Natural killer cell (primary cell): ENCODE results near the gene LZTS2. TPM values are rescaled to one million over a fixed set of nuclear protein-coding genes. Genes with fewer than 3 reads are reported as not detected.

Source experiments
- ATAC-seq, 3 donors: fragments of 150-1000 bp in 2 of 3; fragments of 200-7000 bp in 1 of 3; cut with Tn5 transposase; 1 replicate in 1 of 3; 2 replicates in 2 of 3; pipeline ENCODE4 v1.10.0; 2021; ENCODE audit warnings: mild to moderate bottlenecking in 2 of 3, moderate library complexity in 2 of 3
- DNase-seq, 2 donors: peaks; one replicate each; pipeline versions ENCODE4 v3.0.0 to v3.0.0-alpha.2; 2013 to 2021; ENCODE audit warnings: mixed read lengths in 1 of 2
- H3K27ac ChIP-seq: one replicate; pipeline ENCODE4 v1.5.1; 2013; ENCODE audit warnings: mild to moderate bottlenecking, low read length
- H3K27me3 ChIP-seq: one replicate; pipeline ENCODE4 v1.6.1; 2013; ENCODE audit warnings: low read length; ENCODE audit not compliant: control insufficient read depth, insufficient read depth
- H3K36me3 ChIP-seq: one replicate; pipeline ENCODE4 v1.6.1; 2013; ENCODE audit warnings: low read length; ENCODE audit not compliant: control insufficient read depth, insufficient read depth
- H3K4me1 ChIP-seq: one replicate; pipeline ENCODE4 v1.6.1; 2013; ENCODE audit warnings: low read length; ENCODE audit not compliant: control insufficient read depth, insufficient read depth
- H3K4me3 ChIP-seq: one replicate; pipeline ENCODE4 v1.5.1; 2013; ENCODE audit warnings: low read length
- H3K9me3 ChIP-seq: one replicate; pipeline ENCODE4 v1.6.1; 2013; ENCODE audit warnings: low read length; ENCODE audit not compliant: control insufficient read depth, insufficient read depth
- H3K27ac Mint-ChIP-seq, 2 donors: one replicate each; pipeline ENCODE4 v1.8.0; 2022; ENCODE audit warnings: mild to moderate bottlenecking in 2 of 2, mixed read lengths in 2 of 2, moderate library complexity in 1 of 2
- H3K27me3 Mint-ChIP-seq, 2 donors: one replicate each; pipeline ENCODE4 v1.8.0; 2022; ENCODE audit warnings: low read depth in 2 of 2, mixed read lengths in 2 of 2
- H3K36me3 Mint-ChIP-seq: one replicate; pipeline ENCODE4 v1.8.0; 2022; ENCODE audit warnings: mixed read lengths
- H3K4me1 Mint-ChIP-seq, 2 donors: one replicate each; pipeline ENCODE4 v1.8.0; 2022; ENCODE audit warnings: mixed read lengths in 2 of 2
- H3K4me3 Mint-ChIP-seq: one replicate; pipeline ENCODE4 v1.8.0; 2022; ENCODE audit warnings: mild to moderate bottlenecking, moderate library complexity, mixed read lengths
- H3K9me3 Mint-ChIP-seq, 2 donors: one replicate each; pipeline ENCODE4 v1.8.0; 2022; ENCODE audit warnings: mixed read lengths in 2 of 2
- WGBS: methylation state at CpG from one replicate; pipeline ENCODE4 v1.1.7; 2013; ENCODE audit warnings: missing lambda C conversion rate; ENCODE audit not compliant: insufficient coverage; 5-methylcytosine and 5-hydroxymethylcytosine counted together
- intact Hi-C: fragments of 100-400 bp; cut with micrococcal nuclease; formaldehyde crosslinking; loops from one replicate; pipeline ENCODE4 v1.14.2; 2022
- total RNA-seq, 4 donors: library from RNA; stranded (reverse); fragments of 120-200 nt in 1 of 4; gene quantifications; one replicate each; pipeline versions ENCODE4 v1.2.3 to v1.2.4, GENCODE V29; 2013 to 2022
- TF ChIP-seq, protein P1 (sequence below): fragments of 200-600 bp; IDR thresholded peaks from one replicate; pipeline ENCODE4 v1.8.0; 2022; ENCODE audit warnings: antibody characterized with exemption

The LZTS2 gene
- total RNA-seq, 3 donors from 2014 or later (not counting 1 experiment from before 2014, with no cell fraction given): 8.0 to 16.1 (median 11.7) TPM

- Mint-ChIP-seq H3K27ac (peak overlapping the region in 1 of 2 donors; percentile 97), H3K27me3 (peaks cover 27 to 29% of the 10 kb centered on the region in 2 donors), H3K36me3 (no peaks in the 10 kb centered on the region), H3K9me3 (no peaks in the 10 kb centered on the region), H3K4me1 (peaks cover 25 to 38% of the 10 kb centered on the region in 2 donors), H3K4me3 (peak overlapping the region; percentile 95)
- ATAC-seq: no peak
- 97% methylated on average over 2 of the region's 2 CpGs for WGBS
- TF ChIP-seq, protein P1, sequence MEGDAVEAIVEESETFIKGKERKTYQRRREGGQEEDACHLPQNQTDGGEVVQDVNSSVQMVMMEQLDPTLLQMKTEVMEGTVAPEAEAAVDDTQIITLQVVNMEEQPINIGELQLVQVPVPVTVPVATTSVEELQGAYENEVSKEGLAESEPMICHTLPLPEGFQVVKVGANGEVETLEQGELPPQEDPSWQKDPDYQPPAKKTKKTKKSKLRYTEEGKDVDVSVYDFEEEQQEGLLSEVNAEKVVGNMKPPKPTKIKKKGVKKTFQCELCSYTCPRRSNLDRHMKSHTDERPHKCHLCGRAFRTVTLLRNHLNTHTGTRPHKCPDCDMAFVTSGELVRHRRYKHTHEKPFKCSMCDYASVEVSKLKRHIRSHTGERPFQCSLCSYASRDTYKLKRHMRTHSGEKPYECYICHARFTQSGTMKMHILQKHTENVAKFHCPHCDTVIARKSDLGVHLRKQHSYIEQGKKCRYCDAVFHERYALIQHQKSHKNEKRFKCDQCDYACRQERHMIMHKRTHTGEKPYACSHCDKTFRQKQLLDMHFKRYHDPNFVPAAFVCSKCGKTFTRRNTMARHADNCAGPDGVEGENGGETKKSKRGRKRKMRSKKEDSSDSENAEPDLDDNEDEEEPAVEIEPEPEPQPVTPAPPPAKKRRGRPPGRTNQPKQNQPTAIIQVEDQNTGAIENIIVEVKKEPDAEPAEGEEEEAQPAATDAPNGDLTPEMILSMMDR: no peak
- H3K27me3 ChIP-seq: peaks cover 24% of the 10 kb centered on the region
- H3K4me1 ChIP-seq: peaks cover 18% of the 10 kb centered on the region
- no peak overlapping the region for H3K27ac ChIP-seq
- H3K36me3 ChIP-seq: peaks cover 5% of the 10 kb centered on the region
- intact Hi-C loops: no loop called here
- H3K4me3 ChIP-seq: no peak overlapping the region
- H3K9me3 ChIP-seq: no peaks in the 10 kb centered on the region
- no peak for DNase-seq
Observed at GRCh38 chr10:101044117-101044516, 44.5 kb downstream of the LZTS2 start.

DNA sequence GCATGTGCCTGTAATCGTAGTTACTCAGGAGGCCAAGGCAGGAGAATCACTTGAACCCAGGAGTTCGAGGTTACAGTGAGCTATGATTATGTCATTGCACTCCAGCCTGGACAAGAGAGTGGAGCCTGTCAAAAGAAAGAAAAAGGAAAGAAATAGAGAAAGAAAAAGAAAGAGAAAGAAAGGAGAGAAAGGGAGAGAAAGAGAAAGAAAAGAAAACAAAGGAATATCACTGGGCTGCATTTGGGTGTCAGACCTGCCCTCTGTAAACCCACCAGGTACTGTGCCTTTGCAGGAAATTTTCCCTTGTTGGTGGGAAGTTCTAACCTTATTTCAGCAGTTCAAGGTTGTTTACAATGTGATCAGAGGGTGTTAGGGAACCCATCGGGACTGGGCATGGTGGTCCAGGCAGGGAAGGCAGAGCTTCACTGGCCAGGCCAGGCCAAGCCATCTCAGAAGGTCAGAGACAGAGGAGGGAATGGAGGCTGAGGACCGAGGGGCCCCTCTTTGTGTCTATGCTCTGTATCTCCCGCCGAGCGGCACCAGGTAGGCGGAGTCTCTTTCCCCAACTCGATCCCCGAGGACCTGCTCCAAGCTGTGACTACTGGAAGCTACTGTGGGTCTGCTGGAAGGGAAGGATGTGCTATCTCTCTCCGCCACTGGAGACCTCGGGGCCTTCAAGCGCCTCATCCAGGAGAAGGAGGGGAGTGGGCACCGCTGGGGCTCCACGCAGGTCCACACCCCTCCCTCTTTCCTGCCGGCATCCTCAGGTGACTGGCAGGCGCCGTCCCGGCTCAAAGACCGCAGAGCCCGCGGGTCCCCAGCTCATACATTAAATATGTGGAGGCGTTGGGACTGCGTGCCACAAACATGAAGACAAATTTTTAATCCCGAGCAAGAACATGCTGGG lies 47.0 kb downstream of the LZTS2 start:
- Mint-ChIP-seq H3K27me3 (peaks cover 44 to 47% of the 10 kb centered on the region in 2 donors), H3K36me3 (no peaks in the 10 kb centered on the region), H3K4me3 (no peak overlapping the region), H3K4me1 (peaks cover 26 to 37% of the 10 kb centered on the region in 2 donors), H3K27ac (no peak overlapping the region), H3K9me3 (no peaks in the 10 kb centered on the region)
- no peaks in the 10 kb centered on the region for H3K9me3 ChIP-seq
- 78% methylated on average over 25 of the region's 25 CpGs for WGBS
- peaks cover 24% of the 10 kb centered on the region for H3K4me1 ChIP-seq
- TF ChIP-seq, protein P1: no peak
- H3K27me3 ChIP-seq: peaks cover 42% of the 10 kb centered on the region
- H3K36me3 ChIP-seq: no peaks in the 10 kb centered on the region
- DNase-seq (no peak), ATAC-seq (no peak)
- no peak overlapping the region for H3K4me3 ChIP-seq
- no peak overlapping the region for H3K27ac ChIP-seq
- intact Hi-C loops: no loop called here

- ATAC-seq (no peak), DNase-seq (no peak)
- intact Hi-C loops: no loop called here
- Mint-ChIP-seq H3K36me3 (no peaks in the 10 kb centered on the region), H3K4me3 (no peak overlapping the region), H3K9me3 (no peaks in the 10 kb centered on the region), H3K27me3 (peaks cover 44 to 47% of the 10 kb centered on the region in 2 donors), H3K27ac (no peak overlapping the region), H3K4me1 (peaks cover 22 to 30% of the 10 kb centered on the region in 2 donors)
- TF ChIP-seq, protein P1: no peak
- H3K9me3 ChIP-seq: no peaks in the 10 kb centered on the region
- no peaks in the 10 kb centered on the region for H3K36me3 ChIP-seq
- H3K27ac ChIP-seq: no peak overlapping the region
- peaks cover 42% of the 10 kb centered on the region for H3K27me3 ChIP-seq
- H3K4me1 ChIP-seq: peaks cover 22% of the 10 kb centered on the region
- no peak overlapping the region for H3K4me3 ChIP-seq
- WGBS: 57% methylated on average over 16 of the region's 16 CpGs
Observed at GRCh38 chr10:101047268-101047667, 47.7 kb downstream of the LZTS2 start.
